ENCODE data around the gene PRKCA.
"Not testable (repeated sequence)": the region's sequence is repeated elsewhere in the genome, so short reads cannot be mapped to it uniquely, and the experiment has no call there.

PRKCA gene

DNA sequence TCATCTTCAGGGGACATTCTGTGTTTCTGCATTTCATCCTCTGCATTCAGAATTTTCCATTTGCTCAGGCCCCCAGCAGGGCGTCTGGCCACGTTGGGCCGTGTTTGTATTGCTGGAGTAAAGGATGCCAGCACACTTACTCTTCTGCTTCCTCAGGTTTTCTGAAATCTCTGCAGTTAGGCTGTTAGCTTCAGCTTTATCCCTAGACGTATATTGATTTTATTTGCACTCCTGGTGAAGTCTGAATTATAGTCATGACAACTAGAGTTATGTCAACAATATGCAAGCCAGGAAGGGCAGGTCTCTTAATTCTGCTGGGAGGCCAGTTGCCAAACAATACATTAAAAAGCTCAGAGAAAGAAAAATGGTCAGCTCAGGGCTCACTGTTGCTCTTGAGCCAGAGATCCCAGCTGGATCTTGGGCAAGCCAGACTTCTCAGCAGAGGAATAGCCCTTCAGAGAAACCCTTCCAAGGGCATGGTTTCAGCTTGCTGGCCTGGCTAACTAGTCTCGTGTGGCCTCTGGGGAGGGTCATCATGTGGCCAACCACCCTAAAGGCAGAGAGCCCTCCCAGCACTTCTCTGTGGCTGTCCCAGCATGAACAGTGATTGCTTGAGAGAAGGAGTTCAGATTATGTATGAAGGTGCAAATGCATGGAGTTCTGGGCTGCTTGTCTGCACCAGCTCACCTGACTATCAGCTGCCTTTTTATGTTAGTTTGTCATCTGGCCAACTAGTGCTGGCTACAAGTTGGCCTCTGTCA, 422.3 kb downstream of the PRKCA start:
- Histone ChIP-seq H3K4me2 (no peak overlapping the region), H3K36me3 (ENCODE audit: insufficient read depth) (no peaks in the 10 kb centered on the region), H3K27me3 (ENCODE audit: insufficient read depth, low read depth) (no peaks in the 10 kb centered on the region), H4K20me1 (ENCODE audit: insufficient read depth) (no peaks in the 10 kb centered on the region), H3K27ac (no peak overlapping the region), H2AFZ (ENCODE audit: low read depth) (no peak overlapping the region), H3K4me1 (ENCODE audit: low read depth, poor library complexity, severe bottlenecking) (no peaks in the 10 kb centered on the region), H3K9ac (no peak overlapping the region), H3K79me2 (ENCODE audit: insufficient read depth, low read depth) (no peaks in the 10 kb centered on the region), H3K4me3 (IDR thresholded peaks at IDR 0.05; ENCODE audit: insufficient read depth, low read depth, low read length) (no peak overlapping the region)
- TF ChIP-seq CTCF (conservative IDR thresholded peaks at IDR 0.05; ENCODE audit: low read depth, low read length), result no peak

- H3K27me3 ChIP-seq (ENCODE audit: insufficient read depth, low read depth); H3K4me3 ChIP-seq (IDR thresholded peaks at IDR 0.05; ENCODE audit: insufficient read depth, low read depth, low read length); H3K79me2 ChIP-seq (ENCODE audit: insufficient read depth, low read depth); H3K36me3 ChIP-seq (ENCODE audit: insufficient read depth); H4K20me1 ChIP-seq (ENCODE audit: insufficient read depth); H2AFZ ChIP-seq (ENCODE audit: low read depth); H3K4me2 ChIP-seq; H3K27ac ChIP-seq; H3K9ac ChIP-seq; H3K4me1 ChIP-seq (ENCODE audit: low read depth, poor library complexity, severe bottlenecking): not testable (repeated sequence)
These were observed 423.0 kb downstream of the PRKCA start for GRCh38 chr17:66725438-66725837.

GRCh38 chr17:66725956-66726355, 423.5 kb downstream of the PRKCA start:
- H3K27ac ChIP-seq, result no peak overlapping the region
- no peaks in the 10 kb centered on the region for H4K20me1 ChIP-seq (ENCODE audit: insufficient read depth)
- no peak overlapping the region for H3K4me3 ChIP-seq (IDR thresholded peaks at IDR 0.05; ENCODE audit: insufficient read depth, low read depth, low read length)
- no peaks in the 10 kb centered on the region for H3K4me1 ChIP-seq (ENCODE audit: low read depth, poor library complexity, severe bottlenecking)
- no peaks in the 10 kb centered on the region for H3K36me3 ChIP-seq (ENCODE audit: insufficient read depth)
- no peak for TF ChIP-seq CTCF (conservative IDR thresholded peaks at IDR 0.05; ENCODE audit: low read depth, low read length)
- H3K79me2 ChIP-seq (ENCODE audit: insufficient read depth, low read depth), result no peaks in the 10 kb centered on the region
- H3K9ac ChIP-seq, result no peak overlapping the region
- H3K27me3 ChIP-seq (ENCODE audit: insufficient read depth, low read depth), result no peaks in the 10 kb centered on the region
- no peak overlapping the region for H2AFZ ChIP-seq (ENCODE audit: low read depth)
- no peak overlapping the region for H3K4me2 ChIP-seq

DNA sequence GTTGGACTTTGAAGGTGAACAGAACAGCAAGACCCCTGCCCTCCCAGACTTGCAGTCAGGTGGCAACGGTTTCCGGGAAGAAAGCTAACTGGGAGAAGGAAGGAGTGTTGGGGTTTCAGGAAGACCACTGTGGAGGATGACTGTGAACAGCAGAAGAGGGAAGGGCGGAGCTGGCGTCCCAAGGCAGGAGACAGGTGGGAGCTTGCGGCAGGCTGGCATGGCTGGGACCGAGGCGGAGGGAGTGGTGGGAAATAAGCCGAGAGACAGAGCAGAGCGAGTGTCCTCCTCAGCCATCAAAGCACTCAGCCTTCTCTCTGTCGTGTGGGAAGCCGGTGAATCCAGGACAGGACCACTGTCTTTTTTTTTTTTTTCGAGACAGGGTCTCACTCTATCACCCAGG, 424.0 kb downstream of the PRKCA start:
- no peak overlapping the region for H2AFZ ChIP-seq (ENCODE audit: low read depth)
- H3K36me3 ChIP-seq (ENCODE audit: insufficient read depth), result no peaks in the 10 kb centered on the region
- no peak overlapping the region for H3K4me3 ChIP-seq (IDR thresholded peaks at IDR 0.05; ENCODE audit: insufficient read depth, low read depth, low read length)

More for the DNA sequence above, 424.0 kb downstream of the PRKCA start:
- Histone ChIP-seq H3K9ac (no peak overlapping the region), H3K79me2 (ENCODE audit: insufficient read depth, low read depth) (no peaks in the 10 kb centered on the region), H3K4me2 (no peak overlapping the region), H3K4me1 (ENCODE audit: low read depth, poor library complexity, severe bottlenecking) (no peaks in the 10 kb centered on the region), H4K20me1 (ENCODE audit: insufficient read depth) (no peaks in the 10 kb centered on the region), H3K27ac (no peak overlapping the region), H3K27me3 (ENCODE audit: insufficient read depth, low read depth) (no peaks in the 10 kb centered on the region)
- TF ChIP-seq CTCF (conservative IDR thresholded peaks at IDR 0.05; ENCODE audit: low read depth, low read length), result no peak
